ENCODE measurements around the gene HOXB9. TPM values are rescaled to one million over a fixed set of nuclear protein-coding genes. Genes with fewer than 3 reads are reported as not detected.

The HOXB9 gene
- total and polyA plus RNA-seq, 2 of the 13 experiments (the other 11 are each of a cell fraction or from before 2014, with no cell fraction given) = not detected

DNA sequence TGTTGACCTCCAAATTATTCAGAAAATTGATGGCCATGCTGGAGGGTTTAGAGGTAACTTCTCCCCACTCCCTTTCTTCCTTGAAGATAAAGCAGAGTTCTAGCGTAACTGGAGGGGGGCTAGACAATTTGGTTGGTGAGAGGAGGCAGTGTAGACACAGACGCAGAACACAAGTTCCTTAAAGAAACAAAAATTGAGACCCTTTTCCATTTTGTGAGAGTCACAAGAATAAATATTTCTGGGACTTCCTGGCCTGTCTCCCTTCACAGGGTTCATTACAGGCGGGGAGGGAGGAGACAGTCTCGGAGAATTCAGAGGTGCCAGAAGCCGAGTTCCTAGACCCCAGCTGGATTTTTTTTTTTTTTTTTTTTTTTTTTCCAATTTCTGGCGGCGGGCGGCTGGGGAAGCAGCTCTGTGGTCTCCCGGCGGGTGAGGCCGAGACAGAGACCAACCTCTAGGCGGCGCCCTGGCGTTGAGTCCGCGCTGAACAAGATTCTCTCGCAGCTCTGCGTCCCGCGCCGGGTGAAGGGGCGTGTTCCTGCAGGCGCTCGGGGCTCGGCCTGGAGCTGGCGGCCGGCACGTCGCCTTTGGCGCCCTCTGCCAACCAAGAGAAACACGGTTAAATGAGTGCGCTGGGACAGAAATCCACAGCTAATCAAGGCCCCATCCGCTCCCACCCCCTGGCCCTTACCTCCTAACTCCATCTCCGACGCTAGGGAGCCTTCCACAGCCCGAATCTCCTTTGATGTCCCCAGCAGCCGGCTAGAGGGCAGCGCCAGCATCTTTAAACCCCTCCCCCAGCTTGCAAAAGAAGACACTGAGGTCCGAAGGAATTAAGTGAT, 10.2 kb upstream of the HOXB9 start (continued):
- TF ChIP-seq, protein P1, sequence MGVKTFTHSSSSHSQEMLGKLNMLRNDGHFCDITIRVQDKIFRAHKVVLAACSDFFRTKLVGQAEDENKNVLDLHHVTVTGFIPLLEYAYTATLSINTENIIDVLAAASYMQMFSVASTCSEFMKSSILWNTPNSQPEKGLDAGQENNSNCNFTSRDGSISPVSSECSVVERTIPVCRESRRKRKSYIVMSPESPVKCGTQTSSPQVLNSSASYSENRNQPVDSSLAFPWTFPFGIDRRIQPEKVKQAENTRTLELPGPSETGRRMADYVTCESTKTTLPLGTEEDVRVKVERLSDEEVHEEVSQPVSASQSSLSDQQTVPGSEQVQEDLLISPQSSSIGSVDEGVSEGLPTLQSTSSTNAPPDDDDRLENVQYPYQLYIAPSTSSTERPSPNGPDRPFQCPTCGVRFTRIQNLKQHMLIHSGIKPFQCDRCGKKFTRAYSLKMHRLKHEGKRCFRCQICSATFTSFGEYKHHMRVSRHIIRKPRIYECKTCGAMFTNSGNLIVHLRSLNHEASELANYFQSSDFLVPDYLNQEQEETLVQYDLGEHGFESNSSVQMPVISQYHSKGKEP (CRISPR knock-in tag; IDR thresholded peaks at IDR 0.05) = 0 out of 2 replicates have a peak, but pooled peaks have one; percentile 52
- no peak for TF ChIP-seq FOXO4 (CRISPR knock-in tag; conservative IDR thresholded peaks at IDR 0.05)
- TF ChIP-seq RAD51 (IDR thresholded peaks at IDR 0.05; ENCODE audit: borderline replicate concordance) = no peak
- no peak for TF ChIP-seq NONO (IDR thresholded peaks at IDR 0.05)
- 0 out of 2 replicates have a peak, but pooled peaks have one; percentile 37 for TF ChIP-seq NONO (CRISPR knock-in tag; conservative IDR thresholded peaks at IDR 0.05)
- TF ChIP-seq KLF12 (CRISPR knock-in tag; IDR thresholded peaks at IDR 0.05; ENCODE audit: borderline replicate concordance) = 0 out of 2 replicates have a peak, but pooled peaks have one; percentile 53
- TF ChIP-seq DNMT3B (CRISPR knock-in tag; conservative IDR thresholded peaks at IDR 0.05) = no peak
- TF ChIP-seq, protein P2, sequence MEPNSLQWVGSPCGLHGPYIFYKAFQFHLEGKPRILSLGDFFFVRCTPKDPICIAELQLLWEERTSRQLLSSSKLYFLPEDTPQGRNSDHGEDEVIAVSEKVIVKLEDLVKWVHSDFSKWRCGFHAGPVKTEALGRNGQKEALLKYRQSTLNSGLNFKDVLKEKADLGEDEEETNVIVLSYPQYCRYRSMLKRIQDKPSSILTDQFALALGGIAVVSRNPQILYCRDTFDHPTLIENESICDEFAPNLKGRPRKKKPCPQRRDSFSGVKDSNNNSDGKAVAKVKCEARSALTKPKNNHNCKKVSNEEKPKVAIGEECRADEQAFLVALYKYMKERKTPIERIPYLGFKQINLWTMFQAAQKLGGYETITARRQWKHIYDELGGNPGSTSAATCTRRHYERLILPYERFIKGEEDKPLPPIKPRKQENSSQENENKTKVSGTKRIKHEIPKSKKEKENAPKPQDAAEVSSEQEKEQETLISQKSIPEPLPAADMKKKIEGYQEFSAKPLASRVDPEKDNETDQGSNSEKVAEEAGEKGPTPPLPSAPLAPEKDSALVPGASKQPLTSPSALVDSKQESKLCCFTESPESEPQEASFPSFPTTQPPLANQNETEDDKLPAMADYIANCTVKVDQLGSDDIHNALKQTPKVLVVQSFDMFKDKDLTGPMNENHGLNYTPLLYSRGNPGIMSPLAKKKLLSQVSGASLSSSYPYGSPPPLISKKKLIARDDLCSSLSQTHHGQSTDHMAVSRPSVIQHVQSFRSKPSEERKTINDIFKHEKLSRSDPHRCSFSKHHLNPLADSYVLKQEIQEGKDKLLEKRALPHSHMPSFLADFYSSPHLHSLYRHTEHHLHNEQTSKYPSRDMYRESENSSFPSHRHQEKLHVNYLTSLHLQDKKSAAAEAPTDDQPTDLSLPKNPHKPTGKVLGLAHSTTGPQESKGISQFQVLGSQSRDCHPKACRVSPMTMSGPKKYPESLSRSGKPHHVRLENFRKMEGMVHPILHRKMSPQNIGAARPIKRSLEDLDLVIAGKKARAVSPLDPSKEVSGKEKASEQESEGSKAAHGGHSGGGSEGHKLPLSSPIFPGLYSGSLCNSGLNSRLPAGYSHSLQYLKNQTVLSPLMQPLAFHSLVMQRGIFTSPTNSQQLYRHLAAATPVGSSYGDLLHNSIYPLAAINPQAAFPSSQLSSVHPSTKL (CRISPR knock-in tag; IDR thresholded peaks at IDR 0.05) = peak; percentile 33; the same call in 1 of the 2 replicates
- TF ChIP-seq ZNF143 (CRISPR knock-in tag; IDR thresholded peaks at IDR 0.05) = 0 out of 2 replicates have a peak, but pooled peaks have one; percentile 32
- TF ChIP-seq, protein P3, sequence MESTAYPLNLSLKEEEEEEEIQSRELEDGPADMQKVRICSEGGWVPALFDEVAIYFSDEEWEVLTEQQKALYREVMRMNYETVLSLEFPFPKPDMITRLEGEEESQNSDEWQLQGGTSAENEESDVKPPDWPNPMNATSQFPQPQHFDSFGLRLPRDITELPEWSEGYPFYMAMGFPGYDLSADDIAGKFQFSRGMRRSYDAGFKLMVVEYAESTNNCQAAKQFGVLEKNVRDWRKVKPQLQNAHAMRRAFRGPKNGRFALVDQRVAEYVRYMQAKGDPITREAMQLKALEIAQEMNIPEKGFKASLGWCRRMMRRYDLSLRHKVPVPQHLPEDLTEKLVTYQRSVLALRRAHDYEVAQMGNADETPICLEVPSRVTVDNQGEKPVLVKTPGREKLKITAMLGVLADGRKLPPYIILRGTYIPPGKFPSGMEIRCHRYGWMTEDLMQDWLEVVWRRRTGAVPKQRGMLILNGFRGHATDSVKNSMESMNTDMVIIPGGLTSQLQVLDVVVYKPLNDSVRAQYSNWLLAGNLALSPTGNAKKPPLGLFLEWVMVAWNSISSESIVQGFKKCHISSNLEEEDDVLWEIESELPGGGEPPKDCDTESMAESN (CRISPR knock-in tag; conservative IDR thresholded peaks at IDR 0.05) = 0 out of 2 replicates have a peak, but pooled peaks have one; percentile 35
- peak; percentile 63; the same call in 1 of the 2 replicates for TF ChIP-seq KDM3A (CRISPR knock-in tag; IDR thresholded peaks at IDR 0.05; ENCODE audit: low read depth)
- peak; percentile 72 for TF ChIP-seq YEATS4 (CRISPR knock-in tag; IDR thresholded peaks at IDR 0.05; ENCODE audit: borderline replicate concordance)
- TF ChIP-seq HMGA1 (CRISPR knock-in tag; conservative IDR thresholded peaks at IDR 0.05) = no peak
- 0 out of 2 replicates have a peak, but pooled peaks have one; percentile 22 for TF ChIP-seq ZNF607 (CRISPR knock-in tag; IDR thresholded peaks at IDR 0.05; ENCODE audit: borderline replicate concordance)
- TF ChIP-seq, protein P4, sequence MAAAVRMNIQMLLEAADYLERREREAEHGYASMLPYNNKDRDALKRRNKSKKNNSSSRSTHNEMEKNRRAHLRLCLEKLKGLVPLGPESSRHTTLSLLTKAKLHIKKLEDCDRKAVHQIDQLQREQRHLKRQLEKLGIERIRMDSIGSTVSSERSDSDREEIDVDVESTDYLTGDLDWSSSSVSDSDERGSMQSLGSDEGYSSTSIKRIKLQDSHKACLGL (CRISPR knock-in tag; IDR thresholded peaks at IDR 0.05) = 0 out of 2 replicates have a peak, but pooled peaks have one; percentile 21
- TF ChIP-seq, protein P5, sequence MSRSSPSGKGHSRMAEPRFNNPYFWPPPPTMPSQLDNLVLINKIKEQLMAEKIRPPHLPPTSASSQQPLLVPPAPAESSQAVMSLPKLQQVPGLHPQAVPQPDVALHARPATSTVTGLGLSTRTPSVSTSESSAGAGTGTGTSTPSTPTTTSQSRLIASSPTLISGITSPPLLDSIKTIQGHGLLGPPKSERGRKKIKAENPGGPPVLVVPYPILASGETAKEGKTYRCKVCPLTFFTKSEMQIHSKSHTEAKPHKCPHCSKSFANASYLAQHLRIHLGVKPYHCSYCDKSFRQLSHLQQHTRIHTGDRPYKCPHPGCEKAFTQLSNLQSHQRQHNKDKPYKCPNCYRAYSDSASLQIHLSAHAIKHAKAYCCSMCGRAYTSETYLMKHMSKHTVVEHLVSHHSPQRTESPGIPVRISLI (CRISPR knock-in tag; IDR thresholded peaks at IDR 0.05; ENCODE audit: borderline replicate concordance) = peak; percentile 55; the same call in 1 of the 2 replicates
- TF ChIP-seq FOXK1 (CRISPR knock-in tag; IDR thresholded peaks at IDR 0.05; ENCODE audit: borderline replicate concordance, low read depth) = no peak

Data from HepG2 (cell line).